A204.1 (cell line): ENCODE measurements around the gene ADD1.

Experiments
- FAIRE-seq: peaks from 2 replicates; lab custom pipeline; 2012; peaks lifted over from hg19 to GRCh38; lab: Jason Lieb, UNC

The ADD1 gene

GRCh38 chr4:2805712-2806389 lies 37.8 kb upstream of the ADD1 start:
- no peak for FAIRE-seq

DNA sequence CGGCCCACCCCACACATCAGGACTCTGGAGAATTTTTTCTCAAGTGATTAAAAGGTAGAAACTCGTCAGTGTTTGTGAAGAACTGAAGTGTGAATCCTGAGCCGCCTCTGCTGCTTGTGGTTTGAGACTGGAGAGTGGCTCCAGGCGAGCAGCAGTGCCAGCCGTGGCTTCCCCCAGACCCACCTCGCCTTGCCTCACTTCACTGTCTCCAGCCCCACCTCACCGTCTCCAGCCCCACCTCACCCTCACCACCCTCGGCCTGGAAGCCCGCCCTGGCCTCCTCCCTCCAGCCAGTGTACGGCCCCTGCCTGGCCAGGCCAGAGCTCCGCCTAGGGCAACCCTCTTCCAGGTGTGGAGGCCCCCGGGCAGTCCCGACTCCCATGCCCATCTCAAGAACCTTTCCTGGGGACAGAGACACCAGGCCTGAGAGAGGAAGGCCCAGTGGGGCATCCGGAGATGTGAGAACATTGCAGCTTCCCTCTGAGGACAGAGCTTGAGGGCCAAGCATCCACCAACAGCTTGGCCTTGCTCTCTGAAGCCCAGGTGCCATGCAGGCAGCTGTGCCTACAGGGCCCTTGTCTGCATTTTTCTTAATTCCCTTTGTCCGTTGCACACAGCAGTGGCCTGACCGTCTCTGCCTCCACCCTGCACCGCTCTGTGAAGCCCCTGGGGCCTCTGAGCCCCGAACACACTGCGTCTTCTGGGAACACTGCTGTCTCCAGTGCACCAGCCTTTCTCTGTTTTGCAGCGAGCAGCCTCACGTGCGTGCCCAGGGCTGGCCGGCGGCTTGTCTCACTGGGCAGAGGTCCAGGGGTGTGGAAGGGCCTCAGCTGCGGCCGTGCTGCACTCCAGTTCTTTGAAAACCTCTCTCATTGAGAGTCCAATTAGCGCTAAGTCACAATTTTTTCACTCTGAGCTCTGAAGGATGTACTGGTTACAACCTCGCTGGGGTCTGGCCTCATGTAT lies 37.0 kb upstream of the ADD1 start:
- FAIRE-seq, result no peak

DNA sequence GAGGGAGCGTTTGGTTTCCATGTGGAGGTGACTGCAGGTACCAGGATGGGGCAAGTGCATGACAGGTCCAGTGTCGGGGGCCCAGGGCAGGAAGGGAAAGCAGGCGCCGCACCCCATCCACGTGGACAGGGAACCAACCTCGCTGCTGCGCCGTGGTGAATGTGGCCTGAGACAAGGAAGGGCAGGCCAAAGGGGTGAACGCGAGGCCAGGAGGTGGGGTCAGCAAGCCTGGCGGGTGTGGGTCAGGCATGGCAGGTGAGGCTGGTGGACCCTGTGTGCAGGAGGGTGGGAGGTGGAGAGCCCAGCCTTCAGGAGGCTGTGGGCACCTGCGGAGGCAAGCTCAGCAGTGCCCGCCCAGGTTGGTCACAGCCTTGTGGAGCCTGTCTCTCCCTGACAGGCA lies 36.1 kb upstream of the ADD1 start:
- FAIRE-seq, result no peak

DNA sequence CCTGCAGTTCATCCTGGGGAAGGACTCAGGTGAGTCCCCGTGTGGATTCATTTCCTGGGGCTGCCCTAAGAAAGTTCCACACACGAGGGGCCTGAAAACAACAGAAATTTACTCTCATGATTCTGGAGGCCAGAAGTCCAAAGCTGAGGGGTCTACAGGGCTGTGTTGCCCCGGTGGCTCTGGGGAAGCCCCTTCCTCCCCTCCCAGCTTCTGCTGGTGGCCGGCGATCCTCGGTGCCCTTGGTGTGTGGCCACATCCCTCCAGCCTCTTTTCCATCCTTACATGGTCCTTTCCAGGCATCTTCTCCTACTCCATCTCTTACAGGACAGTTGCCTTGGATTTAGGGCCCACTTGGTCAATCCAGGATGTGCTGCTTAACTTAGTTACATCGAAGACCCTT lies 35.6 kb upstream of the ADD1 start:
- FAIRE-seq, result no peak

DNA sequence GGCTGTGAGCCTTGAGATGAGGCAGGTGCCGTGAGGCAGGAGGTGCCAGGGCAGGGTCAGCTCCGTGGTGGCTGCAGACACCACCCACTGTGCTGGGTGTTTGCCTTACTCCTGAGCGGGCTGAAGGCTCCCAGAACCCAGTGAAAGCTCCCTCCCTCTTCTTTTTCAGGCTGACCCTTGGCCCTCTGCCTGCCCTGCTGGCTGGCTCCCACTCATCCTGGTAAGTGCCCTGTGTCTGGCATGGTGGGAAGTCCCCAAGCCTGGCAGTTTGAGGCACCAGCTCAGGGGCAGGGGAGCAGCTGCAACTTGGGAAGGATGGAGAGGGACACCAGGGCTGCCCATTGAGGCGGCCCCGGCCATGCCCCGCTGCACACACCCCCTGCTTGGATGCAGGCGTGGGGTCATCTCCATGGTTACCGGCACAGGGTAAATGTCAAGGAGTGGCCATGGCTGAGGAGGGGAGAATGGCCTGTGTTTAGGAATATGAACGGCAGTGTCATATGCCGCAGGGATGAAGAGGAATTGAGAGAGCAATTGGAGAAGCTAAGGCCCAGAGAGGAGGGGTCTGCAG lies 33.9 kb upstream of the ADD1 start:
- FAIRE-seq, result no peak

DNA sequence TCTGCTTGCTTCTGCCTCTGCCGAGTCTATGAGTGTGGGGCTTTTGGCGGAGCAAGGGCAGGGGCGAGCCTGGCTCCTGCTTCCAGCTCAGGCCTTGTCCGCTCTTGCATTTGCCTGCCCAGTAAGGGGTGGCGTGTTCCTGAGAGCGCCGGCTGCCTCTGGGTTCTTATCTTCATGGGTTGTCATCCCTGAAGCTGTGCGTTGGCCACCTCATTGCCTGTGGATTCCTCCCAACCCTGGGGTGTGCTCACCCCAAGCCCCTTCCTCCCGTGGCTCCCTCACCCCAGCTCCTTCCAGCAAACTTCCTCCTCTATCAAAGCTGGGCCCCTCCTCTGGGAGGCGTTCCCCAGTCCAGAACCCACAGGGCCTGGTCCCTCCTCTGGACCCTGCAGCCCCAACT lies 33.3 kb upstream of the ADD1 start:
- FAIRE-seq, result no peak

- FAIRE-seq, result no peak
Observed at GRCh38 chr4:2811830-2812611, 31.6 kb upstream of the ADD1 start.

DNA sequence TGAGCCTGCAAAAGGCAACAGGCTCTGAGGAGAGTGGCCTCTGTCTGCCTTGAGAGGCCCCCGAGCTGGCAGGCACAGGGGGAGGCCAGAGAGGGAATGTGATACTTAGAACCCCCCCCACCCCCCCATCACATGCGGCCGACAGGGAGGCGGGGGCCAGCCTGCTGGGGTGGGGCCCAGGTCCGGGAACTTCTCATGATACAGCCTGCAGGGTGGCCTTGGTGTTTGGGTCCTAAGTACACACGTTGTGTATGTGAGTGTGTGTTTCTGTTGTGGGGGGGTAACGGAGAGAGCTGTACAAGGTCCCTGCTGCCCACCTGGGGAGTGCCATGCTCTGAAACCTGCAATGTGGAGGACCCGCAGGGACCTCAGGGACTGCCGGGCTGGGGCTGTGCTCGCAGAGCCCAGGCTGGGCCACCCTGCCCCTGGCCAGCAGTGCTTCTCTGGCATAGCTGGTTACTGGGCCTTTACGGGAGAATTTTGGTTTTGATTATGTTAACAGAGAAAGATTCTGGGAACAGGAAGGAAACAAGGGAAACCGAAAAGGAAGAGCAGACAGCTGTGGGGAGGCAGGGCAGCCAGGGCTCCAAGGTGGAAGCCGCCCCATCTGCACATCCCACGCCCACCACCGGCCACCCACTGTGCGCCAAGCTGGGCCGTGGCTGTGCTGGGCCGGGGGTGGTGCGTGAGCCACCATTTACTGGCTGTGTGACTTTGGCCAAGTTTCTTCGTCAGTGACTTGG lies 30.9 kb upstream of the ADD1 start:
- no peak for FAIRE-seq

GRCh38 chr4:2813446-2814405 lies 29.9 kb upstream of the ADD1 start:
- FAIRE-seq, result no peak

DNA sequence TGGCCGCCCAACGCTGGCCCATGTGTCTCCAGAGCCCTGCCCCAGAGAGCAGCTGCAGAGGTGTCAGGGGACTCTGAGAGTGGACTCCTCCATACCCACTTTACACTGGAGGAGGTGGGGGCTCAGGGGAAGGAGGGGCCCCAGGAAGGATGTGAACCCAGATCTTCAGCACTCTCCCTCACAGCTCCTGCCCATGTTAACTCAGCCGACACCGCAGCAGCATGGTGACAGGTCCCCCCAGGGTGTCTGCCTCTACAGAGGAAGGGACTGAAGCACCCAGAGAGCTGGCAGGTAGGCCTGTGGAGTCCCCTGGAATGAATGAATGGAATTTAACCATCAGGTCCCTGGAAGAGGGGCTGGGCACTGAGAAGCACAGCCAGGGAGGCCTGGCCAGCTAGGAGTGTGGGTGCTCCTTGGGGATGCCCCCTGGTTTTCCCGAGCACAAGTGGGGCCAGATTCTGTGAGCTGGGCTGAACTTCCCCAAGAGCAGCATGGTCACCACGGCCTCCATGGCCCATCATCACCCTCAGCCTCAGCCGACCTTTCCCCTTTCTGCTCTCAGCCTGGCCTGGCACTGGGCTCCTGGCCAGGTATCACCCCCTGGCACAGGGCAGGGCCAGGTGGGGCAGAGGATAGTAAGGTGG lies 28.9 kb upstream of the ADD1 start:
- no peak for FAIRE-seq

- FAIRE-seq, result no peak
Observed at GRCh38 chr4:2816401-2816954, 27.2 kb upstream of the ADD1 start.

GRCh38 chr4:2817137-2817536 lies 26.5 kb upstream of the ADD1 start:
- FAIRE-seq, result no peak

- FAIRE-seq, result no peak
Observed at GRCh38 chr4:2817701-2818350, 25.8 kb upstream of the ADD1 start.

GRCh38 chr4:2818351-2818939 lies 25.2 kb upstream of the ADD1 start:
- no peak for FAIRE-seq

- FAIRE-seq, result no peak
Observed at GRCh38 chr4:2819244-2820215, 24.1 kb upstream of the ADD1 start.

DNA sequence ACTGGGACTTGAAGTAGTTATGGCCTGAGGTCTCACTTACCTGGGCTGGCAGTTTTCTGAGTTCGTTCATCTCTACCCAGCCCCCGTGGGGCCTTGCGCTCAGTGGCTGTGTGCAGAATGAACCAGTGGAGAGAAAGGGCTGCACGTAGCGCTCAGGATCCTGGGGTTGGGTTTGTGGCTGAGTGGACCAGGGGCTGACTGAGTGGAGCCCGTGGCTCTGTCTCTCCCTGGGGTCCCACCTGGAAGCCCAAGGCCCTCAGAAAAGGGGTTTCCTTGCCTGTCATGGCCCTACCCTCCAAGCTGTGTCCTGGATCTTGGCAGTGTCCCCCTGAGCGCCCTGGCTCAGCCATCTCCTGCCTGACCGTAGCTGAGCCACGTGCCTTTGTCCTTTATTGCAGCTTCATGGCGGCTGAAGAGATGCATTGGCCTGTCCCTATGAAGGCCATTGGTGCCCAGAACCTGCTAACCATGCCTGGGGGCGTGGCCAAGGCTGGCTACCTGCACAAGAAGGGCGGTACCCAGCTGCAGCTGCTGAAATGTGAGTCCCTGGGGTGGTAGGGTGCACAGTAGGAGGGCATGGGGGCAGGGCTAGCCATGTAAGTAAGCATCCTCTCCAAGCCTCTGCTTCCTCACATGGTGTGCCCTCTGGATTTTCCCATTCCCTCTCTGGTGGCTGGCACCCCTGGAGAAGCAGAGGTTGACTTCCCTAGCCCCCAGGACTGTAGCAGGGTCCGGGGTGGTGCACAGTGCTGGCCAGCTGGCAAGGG lies 23.2 kb upstream of the ADD1 start:
- no peak for FAIRE-seq
